DND-41 (cell line): ENCODE results near the gene TM4SF20.
"Not testable (repeated sequence)": the region's sequence is repeated elsewhere in the genome, so short reads cannot be mapped to it uniquely, and the experiment has no call there.

Experiments
- ATAC-seq: fragments of 200-7000 bp; cut with Tn5 transposase; 3 replicates; pipeline ENCODE4 v1.9.1; 2021; ENCODE audit warnings: low read depth; ENCODE audit not compliant: insufficient read depth
- DNase-seq: peaks from one replicate; pipeline ENCODE4 v3.0.0-alpha.2; 2020
- H2AFZ ChIP-seq: 2 replicates; pipeline ENCODE4 v1.6.0; 2012; ENCODE audit warnings: low read depth, low read length
- H3K27ac ChIP-seq: 2 replicates; pipeline ENCODE4 v1.5.1; 2012; ENCODE audit warnings: low read length, inconsistent platforms
- H3K27me3 ChIP-seq: fragments of 200-600 bp; sonication (generic); 2 replicates; pipeline ENCODE4 v1.6.0; 2012; ENCODE audit warnings: low read length, mild to moderate bottlenecking, inconsistent platforms; ENCODE audit not compliant: insufficient read depth, poor library complexity
- H3K36me3 ChIP-seq: 2 replicates; pipeline ENCODE4 v1.5.1; 2012; ENCODE audit warnings: low read length, inconsistent platforms; ENCODE audit not compliant: insufficient read depth
- H3K4me1 ChIP-seq: 2 replicates; pipeline ENCODE4 v1.5.1; 2012; ENCODE audit warnings: mild to moderate bottlenecking, low read length; ENCODE audit not compliant: insufficient read depth
- H3K4me2 ChIP-seq: 2 replicates; pipeline ENCODE4 v1.6.0; 2012; ENCODE audit warnings: mild to moderate bottlenecking, moderate library complexity, low read length, inconsistent platforms; ENCODE audit not compliant: insufficient read depth
- H3K4me3 ChIP-seq, 2 experiments: fragments of 200-600 bp in 1 of 2; shearing (Covaris generic) in 1 of 2; 2 replicates each; pipeline ENCODE4 v1.5.1; 2012 to 2016; ENCODE audit warnings: inconsistent platforms in 2 of 2, low read length in 2 of 2, mild to moderate bottlenecking in 2 of 2, low read depth in 1 of 2, moderate library complexity in 1 of 2
- H3K79me2 ChIP-seq: 2 replicates; pipeline ENCODE4 v1.6.0; 2012; ENCODE audit warnings: low read length, inconsistent platforms; ENCODE audit not compliant: insufficient read depth
- H3K9ac ChIP-seq: 2 replicates; pipeline ENCODE4 v1.6.0; 2012; ENCODE audit warnings: low read depth, mild to moderate bottlenecking, inconsistent platforms, low read length, moderate library complexity
- H3K9me3 ChIP-seq: 2 replicates; pipeline ENCODE4 v1.5.1; 2012; ENCODE audit warnings: low read length, moderate library complexity, mild to moderate bottlenecking, inconsistent platforms; ENCODE audit not compliant: insufficient read depth, severe bottlenecking
- H4K20me1 ChIP-seq: 2 replicates; pipeline ENCODE4 v1.6.0; 2012; ENCODE audit warnings: low read length; ENCODE audit not compliant: insufficient read depth
- EZH2 ChIP-seq: IDR thresholded peaks from 3 replicates; pipeline ENCODE4 v1.6.1; 2012; ENCODE audit warnings: borderline replicate concordance, low read depth, mild to moderate bottlenecking, moderate library complexity, low read length, inconsistent platforms; ENCODE audit not compliant: severe bottlenecking
- TF ChIP-seq, protein P1 (sequence below): IDR thresholded peaks from 2 replicates; pipeline ENCODE4 v1.5.1; 2012; ENCODE audit warnings: borderline replicate concordance, low read length, moderate library complexity, mild to moderate bottlenecking; ENCODE audit not compliant: poor library complexity, severe bottlenecking; ENCODE audit errors: extremely low read depth

Gene TM4SF20

DNA sequence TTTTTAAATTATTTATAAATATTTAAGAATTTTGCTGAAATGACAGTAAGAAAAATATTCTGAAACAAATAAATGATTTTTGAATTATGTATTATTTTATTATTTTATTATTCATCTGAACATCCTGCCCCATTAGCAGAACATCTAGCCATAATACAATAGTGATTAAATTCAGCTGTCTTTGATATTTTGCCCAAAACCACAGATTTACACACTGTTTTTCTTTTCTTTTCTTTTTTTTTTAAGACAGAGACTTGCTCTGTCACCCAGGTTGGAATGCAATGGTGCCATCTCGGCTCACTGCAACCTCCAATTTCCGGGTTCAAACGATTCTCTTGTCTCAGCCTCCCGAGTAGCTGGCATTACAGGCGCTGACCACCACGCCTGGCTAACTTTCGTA, 10.6 kb upstream of the TM4SF20 start:
- H2AFZ ChIP-seq: no peak overlapping the region
- no peaks in the 10 kb centered on the region for H3K36me3 ChIP-seq
- no peaks in the 10 kb centered on the region for H3K4me1 ChIP-seq
- no peaks in the 10 kb centered on the region for H3K9me3 ChIP-seq
- no peaks in the 10 kb centered on the region for H4K20me1 ChIP-seq
- ATAC-seq (no peak), DNase-seq (no peak)
- H3K27me3 ChIP-seq: no peaks in the 10 kb centered on the region
- no peak overlapping the region for H3K4me2 ChIP-seq
- no peak overlapping the region for H3K4me3 ChIP-seq
- no peaks in the 10 kb centered on the region for H3K79me2 ChIP-seq
- no peak overlapping the region for H3K27ac ChIP-seq
- TF ChIP-seq, protein P1, sequence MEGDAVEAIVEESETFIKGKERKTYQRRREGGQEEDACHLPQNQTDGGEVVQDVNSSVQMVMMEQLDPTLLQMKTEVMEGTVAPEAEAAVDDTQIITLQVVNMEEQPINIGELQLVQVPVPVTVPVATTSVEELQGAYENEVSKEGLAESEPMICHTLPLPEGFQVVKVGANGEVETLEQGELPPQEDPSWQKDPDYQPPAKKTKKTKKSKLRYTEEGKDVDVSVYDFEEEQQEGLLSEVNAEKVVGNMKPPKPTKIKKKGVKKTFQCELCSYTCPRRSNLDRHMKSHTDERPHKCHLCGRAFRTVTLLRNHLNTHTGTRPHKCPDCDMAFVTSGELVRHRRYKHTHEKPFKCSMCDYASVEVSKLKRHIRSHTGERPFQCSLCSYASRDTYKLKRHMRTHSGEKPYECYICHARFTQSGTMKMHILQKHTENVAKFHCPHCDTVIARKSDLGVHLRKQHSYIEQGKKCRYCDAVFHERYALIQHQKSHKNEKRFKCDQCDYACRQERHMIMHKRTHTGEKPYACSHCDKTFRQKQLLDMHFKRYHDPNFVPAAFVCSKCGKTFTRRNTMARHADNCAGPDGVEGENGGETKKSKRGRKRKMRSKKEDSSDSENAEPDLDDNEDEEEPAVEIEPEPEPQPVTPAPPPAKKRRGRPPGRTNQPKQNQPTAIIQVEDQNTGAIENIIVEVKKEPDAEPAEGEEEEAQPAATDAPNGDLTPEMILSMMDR: no peak
- no peak for TF ChIP-seq EZH2
- H3K9ac ChIP-seq: no peak overlapping the region

DNA sequence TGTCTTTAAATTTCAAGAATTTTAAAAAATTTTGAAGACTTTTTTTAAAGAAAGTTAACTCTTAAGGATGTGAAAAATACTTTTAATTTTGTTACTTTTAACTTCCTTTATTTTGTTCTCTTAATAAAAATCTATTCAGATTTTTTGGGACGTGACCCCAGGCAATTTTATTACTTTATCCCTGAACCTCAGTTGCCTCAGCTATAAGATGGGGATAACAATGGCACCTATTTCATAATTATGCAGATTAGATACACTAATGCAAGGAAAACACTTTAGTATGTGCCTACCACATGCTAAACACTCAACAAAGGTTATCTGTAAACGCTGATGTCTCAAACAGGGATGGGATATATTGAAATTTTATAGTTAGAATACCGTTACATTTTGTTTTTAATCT, 10.1 kb upstream of the TM4SF20 start:
- no peak overlapping the region for H3K9ac ChIP-seq
- H3K4me2 ChIP-seq: no peak overlapping the region
- H3K4me3 ChIP-seq: no peak overlapping the region
- DNase-seq: no peak
- no peaks in the 10 kb centered on the region for H4K20me1 ChIP-seq
- H3K27me3 ChIP-seq: no peaks in the 10 kb centered on the region
- H3K79me2 ChIP-seq: no peaks in the 10 kb centered on the region
- H3K9me3 ChIP-seq: no peaks in the 10 kb centered on the region
- no peak overlapping the region for H2AFZ ChIP-seq
- no peak for TF ChIP-seq EZH2
- TF ChIP-seq, protein P1: no peak
- no peak overlapping the region for H3K27ac ChIP-seq
- ATAC-seq: no peak
- H3K36me3 ChIP-seq: no peaks in the 10 kb centered on the region
- no peaks in the 10 kb centered on the region for H3K4me1 ChIP-seq

DNA sequence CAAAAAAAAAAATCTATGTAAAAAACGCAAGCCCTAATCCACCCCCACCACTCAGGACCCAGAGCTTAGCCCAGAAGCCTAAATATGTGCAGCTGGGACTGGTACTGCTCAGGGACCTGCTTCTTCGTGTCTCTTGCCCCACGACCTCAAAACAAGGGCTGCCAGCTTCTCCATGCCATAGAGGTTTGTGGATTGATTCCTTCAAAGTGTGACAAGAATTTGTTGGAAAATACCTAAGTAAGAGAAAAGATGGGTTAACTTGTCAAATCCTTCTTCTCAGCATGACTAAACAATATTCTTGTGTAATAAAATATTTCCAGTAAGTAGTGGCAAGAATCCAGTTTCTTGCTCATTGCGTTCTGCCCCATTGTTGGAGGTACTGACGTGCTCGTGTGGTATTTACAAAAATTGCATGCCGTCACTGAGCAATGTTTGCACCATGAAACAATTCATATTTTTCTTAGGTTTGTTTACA, 9.5 kb upstream of the TM4SF20 start:
- Histone ChIP-seq H3K4me2 (no peak overlapping the region), H3K9ac (no peak overlapping the region), H3K9me3 (no peaks in the 10 kb centered on the region), H3K4me3 (no peak overlapping the region), H3K27me3 (no peaks in the 10 kb centered on the region), H3K4me1 (no peaks in the 10 kb centered on the region), H3K27ac (no peak overlapping the region), H4K20me1 (no peaks in the 10 kb centered on the region), H3K79me2 (no peaks in the 10 kb centered on the region), H2AFZ (no peak overlapping the region), H3K36me3 (no peaks in the 10 kb centered on the region)
- TF ChIP-seq, protein P1: no peak
- TF ChIP-seq EZH2: no peak
- no peak for DNase-seq
- no peak for ATAC-seq

DNA sequence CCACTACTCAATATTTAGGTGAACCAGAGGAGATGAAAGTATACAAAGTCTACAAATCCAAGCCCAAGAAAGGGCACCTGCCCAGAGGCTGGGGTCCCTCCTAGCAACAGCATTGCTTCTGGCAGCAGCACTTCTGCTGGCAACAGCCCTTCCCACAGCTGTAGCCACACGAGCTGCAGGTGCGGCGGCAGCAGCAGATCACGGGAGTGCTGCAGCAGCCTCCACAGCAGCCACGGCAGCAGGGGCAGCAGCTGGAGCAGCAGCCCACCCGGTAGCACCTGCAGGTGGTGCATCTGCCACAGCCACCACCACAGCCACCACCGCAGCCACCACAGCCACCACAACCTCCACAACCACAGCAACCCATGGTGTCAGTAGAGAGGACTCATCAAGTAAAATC, 8.5 kb upstream of the TM4SF20 start, which contains the start of gene SCYGR1:
Gene SCYGR1 (minus strand): TSS at position 367 of the 400 bp plus-strand sequence. CDS start 0 bp downstream, at position 367.
- not testable (repeated sequence) for H3K27ac ChIP-seq, H3K4me2 ChIP-seq, H3K9ac ChIP-seq

More for the DNA sequence above, 8.5 kb upstream of the TM4SF20 start, which contains the start of gene SCYGR1:
- DNase-seq (peak; percentile 19), ATAC-seq (peak; percentile 29; the same call in 1 of the 3 replicates)
- H4K20me1 ChIP-seq, H3K27me3 ChIP-seq, H3K9me3 ChIP-seq, H3K4me1 ChIP-seq, H3K4me3 ChIP-seq, H3K36me3 ChIP-seq, H3K79me2 ChIP-seq, H2AFZ ChIP-seq: not testable (repeated sequence)
